Activated CD4-positive, CD25-positive, alpha-beta regulatory T cell (primary cell): ENCODE data around the gene LMNB1.

Experiments used
- DNase-seq, 4 experiments: peaks; one replicate each; lab custom pipeline; 2025; lab: John Stamatoyannopoulos, UW

Gene LMNB1

GRCh38 chr5:126855266-126855665, 78.3 kb downstream of the LMNB1 start:
- DNase-seq: no peak

DNA sequence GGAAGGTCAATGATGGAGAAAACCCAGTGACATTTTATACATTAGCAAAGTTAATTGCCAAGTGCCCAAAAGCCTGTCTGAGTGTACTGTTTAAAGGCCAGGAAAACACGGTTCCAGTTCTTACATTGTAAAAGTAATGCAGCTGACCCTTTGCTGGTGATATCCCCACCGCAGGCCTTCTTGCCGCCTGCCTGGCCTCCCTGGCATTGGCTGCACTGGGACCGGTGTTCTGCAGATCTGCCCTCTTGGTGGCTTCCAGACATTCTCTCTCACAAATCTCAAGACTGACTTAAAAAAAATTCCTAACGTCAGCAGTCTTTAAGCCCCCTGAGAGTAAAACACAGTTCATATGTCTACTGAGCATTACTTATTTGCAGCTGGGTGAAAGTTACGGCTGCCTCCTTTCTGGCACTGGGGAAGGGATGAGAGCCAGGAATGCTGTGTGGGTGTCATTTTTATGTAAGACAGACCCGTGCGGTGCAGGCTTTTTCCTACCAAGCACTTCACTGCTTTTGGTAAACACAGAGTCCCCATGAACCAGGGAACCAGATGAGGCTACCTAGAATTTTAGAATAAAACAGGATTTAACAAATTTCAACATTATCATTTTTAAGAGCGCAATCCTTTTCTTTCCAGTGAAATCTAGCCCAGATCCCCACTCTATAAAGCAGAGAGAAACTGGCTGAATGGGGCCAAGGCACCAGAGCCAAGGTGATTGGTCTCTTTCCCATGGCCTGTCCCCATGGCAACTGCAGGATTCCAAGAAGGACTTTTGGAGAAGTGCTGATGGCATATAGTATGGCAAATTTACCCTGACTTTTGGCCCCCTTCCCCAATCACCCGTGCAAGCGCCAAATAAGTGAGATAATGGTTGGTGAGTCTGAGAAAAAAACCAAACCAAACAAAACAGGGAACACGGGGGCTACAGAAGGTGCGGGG, 80.8 kb downstream of the LMNB1 start:
- no peak for DNase-seq

DNA sequence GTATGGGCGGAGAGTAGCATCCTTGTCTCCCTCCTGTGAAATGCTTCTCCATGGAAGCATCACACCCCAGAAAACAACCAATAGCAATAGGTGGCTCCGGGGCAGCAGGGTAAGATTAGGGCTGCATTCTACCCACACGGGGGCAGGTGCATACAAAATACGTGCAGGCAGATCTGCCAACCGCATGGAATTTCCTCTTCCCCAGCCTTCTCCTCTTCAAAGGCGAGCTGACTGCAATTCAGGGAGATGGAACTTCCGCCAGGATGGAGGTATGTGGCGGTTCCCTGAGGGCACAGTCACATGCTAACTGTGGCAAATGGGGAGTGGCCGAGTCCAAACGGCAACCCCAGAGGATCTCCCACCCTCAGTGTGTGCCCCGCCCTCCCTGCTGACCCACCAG, 81.5 kb downstream of the LMNB1 start:
- DNase-seq: no peak

DNA sequence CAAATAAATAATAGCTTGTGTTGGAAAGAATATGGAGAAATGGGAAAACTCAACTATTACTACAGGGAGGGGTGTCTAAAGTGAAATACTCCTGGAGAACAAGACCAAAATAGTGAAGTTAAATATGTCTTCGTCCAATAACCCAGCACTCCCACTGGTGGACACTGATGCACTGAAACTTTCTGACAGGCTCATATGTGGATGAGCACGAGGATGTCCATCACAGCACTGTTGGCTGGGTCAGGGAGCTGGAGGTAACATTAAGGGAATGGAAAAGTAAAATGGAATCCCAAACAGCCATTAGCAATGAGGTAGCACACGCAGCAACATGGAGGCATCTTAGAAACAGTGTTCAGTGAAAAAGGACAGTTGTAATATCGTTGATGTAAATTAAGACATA, 86.5 kb downstream of the LMNB1 start:
- DNase-seq: no peak

GRCh38 chr5:126864042-126864688, 87.2 kb downstream of the LMNB1 start:
- no peak for DNase-seq

- no peak for DNase-seq
Measured at GRCh38 chr5:126865299-126865698, 88.4 kb downstream of the LMNB1 start.

GRCh38 chr5:126866851-126867636, 90.1 kb downstream of the LMNB1 start:
- DNase-seq: no peak

DNA sequence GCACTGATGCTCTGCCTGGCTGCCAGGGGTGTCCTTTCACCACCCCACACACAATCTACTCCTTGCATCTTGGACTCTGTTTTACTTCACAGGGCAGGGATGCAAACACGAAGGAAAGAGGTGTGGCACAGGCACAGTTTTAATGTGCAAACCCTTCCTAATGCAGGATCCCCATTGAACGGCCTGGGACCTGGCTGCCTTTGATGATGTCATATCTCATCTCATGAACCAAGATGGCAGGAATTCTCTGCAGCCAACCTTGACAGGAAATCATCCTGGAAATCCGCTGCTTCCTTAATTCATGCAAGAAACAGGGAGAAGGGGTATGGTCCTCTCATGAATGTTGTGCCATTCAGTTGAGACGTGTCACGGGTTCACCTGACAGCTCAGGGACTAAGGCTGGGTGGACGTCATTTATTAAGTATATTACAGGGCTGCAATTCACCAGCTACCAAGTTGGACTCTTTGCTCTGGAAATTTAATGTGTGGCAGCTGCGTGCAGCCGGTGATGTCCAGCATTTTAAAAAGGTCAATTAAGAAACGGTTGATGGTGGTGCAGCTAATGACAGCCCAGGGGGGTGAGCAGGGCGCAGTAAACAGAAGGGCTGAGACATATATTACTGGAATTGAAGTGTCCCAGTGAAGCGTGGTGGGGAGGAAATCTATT, 91.5 kb downstream of the LMNB1 start:
- DNase-seq: no peak

GRCh38 chr5:126869005-126869451, 92.1 kb downstream of the LMNB1 start:
- DNase-seq: peak in 1 of 4 experiments; percentile 7

DNA sequence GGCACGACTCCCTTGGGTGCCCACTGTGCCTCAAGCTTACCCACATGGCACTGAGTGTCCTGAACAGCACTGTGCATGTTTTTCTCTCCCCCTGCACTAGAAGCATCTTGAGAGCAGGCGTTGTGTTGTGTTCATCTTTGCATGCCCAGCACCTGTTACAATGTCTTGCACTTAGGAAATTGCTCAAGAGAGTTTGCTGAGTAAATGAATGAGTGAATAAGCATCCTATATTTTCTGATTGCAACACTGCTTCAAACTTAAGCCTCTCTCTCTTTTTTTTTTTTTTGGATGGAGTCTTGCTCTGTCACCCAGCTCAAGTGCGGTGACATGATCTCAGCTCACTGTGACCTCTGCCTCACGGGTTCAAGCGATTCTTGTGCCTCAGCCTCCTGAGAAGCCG, 94.5 kb downstream of the LMNB1 start:
- no peak for DNase-seq

DNA sequence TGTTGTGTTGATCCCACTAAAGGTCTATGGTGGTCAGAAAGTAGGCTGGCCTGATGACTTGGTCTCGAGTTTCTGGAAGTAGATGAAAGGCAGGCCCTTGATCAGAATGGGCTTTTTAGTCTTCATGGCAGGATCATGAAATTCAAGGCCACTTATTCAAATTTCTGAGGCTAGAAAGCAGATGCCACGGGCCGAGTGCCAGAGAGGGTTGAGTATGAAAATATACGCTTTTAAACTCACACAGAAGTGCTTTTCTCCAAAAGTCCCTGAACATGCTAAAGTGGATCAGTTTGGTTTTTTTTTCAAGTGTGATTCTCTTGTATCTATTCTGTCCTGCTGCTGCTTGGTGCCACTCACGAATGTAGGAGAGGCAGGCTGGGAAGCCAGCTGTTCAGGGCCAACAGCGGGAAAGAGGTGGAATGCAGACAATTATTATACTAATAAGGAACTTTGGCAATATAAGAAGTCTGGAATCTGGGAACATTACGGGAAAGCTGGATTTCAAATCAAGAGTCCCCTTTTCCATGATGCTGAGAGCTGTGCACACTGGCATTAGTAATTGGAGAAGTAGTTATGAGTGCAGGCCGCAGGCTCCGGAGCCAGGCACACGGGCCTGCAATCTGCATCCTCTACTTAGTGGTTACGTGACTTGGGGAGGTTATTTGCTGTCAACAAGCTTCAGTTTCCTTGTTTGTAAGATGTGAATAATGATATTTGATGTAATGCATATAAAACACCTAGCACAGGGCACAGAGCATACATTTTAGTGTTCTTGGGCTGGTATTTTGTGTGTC, 95.8 kb downstream of the LMNB1 start:
- DNase-seq: no peak

DNA sequence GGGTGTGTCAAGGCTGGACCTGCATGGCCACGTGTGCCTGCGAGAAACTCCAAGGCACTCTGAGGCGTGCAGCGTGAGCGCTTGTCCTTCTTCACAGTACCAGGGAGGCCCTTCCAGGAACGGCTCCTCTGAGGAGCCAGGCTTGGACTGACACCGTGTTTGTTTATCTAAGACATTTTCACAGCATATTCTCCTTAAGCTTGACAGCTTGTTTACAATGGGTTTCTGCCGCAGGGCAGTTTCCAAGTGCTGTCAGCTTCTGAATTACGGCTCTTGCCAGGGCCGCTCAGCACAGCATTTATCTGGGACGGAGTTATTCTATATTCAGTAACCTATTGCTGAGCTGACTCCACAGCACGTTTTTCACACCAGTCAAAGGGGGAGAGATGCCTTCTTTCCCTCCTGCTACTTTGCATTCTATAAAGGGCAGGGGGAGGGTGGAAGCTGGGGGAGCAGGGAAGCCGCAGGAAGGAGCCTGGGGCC, 98.4 kb downstream of the LMNB1 start:
- no peak for DNase-seq

DNA sequence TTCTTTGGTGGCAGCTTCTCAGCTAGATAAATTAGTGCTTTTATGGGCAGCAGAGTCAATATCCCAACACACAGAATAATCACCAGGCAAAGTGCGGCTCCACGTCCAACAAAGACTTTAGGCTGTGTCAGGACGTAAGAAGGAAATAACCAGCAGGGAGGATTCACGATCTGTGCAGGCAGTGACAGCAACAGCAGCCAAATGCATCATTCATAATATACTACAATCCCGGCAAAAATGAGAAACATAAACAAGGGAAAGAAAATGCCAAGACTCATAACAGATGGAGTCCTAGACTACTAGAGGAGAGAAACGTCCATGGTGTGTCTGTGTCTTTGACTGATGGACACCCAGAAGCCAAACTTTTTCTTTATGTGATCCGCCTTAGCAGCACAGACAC, 100.7 kb downstream of the LMNB1 start:
- DNase-seq: no peak

- DNase-seq: no peak
Measured at GRCh38 chr5:126878085-126878484, 101.1 kb downstream of the LMNB1 start.

GRCh38 chr5:126878634-126879033, 101.7 kb downstream of the LMNB1 start:
- DNase-seq: no peak

DNA sequence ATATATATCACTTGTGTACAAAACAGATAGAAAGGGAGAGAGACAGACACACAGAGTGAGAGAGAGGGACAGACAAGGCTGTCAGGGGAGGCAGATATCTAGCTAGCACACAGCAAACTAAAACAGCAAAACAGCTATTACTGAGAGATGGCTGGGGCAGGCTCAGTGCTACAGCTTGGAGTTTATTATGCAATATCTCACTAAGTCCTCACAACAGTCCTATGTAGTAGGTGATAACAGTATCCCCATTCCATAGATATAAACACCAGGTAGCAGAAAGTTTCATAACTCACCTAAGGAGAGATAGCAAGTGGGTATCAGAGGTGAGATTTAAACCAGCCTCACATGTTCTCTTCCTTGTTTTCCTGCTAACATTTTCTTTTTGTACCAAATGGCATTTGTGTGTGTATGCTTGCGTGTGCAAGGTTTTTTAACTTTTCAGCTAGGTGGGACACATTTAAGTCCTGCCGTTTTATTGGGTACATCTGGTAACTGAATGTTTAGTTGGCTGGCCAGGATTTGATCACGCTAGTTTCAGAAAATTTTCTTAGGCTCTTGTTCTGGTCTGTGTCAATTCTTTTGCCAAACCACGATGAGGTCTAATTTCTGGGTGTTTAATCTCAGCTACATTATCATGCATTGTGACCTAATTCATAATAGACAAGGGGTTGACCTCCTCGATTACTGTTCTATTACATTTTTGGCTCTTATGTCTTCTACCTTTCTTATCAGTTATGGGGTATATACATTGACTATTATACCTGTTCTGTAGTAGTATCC, 105.1 kb downstream of the LMNB1 start:
- DNase-seq: no peak

- no peak for DNase-seq
Measured at GRCh38 chr5:126883564-126884245, 106.8 kb downstream of the LMNB1 start.

GRCh38 chr5:126884269-126884819, 107.4 kb downstream of the LMNB1 start:
- no peak for DNase-seq
